HG02981 (cell line): ENCODE data around the gene OR6K6.
A peak's percentile ranks its signal among the peaks of the same experiment; 100 is the strongest.

Experiments used
- ATAC-seq: cut with Tn5 transposase; IDR thresholded peaks from one replicate; pipeline ENCODE4 v1.9.1; 2021; ENCODE audit warnings: mild to moderate bottlenecking, moderate library complexity; ENCODE audit not compliant: unreplicated experiment

Gene OR6K6, protein sequence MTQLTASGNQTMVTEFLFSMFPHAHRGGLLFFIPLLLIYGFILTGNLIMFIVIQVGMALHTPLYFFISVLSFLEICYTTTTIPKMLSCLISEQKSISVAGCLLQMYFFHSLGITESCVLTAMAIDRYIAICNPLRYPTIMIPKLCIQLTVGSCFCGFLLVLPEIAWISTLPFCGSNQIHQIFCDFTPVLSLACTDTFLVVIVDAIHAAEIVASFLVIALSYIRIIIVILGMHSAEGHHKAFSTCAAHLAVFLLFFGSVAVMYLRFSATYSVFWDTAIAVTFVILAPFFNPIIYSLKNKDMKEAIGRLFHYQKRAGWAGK

DNA sequence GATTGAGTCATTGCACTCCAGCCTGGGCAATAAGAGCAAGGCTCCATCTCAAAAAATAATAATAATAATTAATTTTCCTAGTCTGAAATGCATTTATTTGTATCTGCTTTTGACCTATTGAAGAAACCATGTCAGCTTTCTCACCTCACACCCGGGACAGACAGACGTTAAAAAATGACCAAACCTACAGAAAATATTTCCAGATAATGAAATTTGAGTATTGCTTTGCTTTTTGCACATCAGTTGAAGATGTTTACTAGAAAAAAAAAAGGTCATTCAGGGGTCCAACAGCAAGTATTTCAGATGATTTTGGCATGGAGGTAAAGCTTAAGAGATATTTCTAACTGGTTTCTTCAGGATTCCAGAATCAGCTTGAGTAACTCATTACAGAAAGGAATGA is at the start of gene OR6K6:
TSS of gene OR6K6 (plus strand) at position 301 of the 400 bp plus-strand sequence. CDS start 168 bp downstream, outside the sequence.
- ATAC-seq: no peak

DNA sequence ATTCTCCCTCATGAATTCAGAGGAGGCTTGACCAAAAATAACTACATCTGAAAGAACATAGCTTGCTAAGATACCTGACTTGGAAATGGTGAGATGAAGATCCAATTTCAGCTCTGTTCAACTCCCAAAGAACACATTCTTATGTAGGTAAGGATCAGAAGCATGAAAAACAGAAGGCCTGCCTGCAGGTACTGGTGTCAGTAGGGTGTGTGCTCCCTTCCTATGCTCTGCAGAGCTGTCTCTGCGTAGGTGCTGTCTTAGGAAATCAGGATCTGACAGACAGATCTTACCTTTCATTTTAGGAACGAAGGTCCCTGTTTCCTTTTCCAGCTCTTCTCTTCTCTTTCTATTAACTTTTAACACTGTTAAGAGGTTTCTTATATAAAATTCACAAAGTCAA is 48.4 kb upstream of the OR6K6 start:
- no peak for ATAC-seq

DNA sequence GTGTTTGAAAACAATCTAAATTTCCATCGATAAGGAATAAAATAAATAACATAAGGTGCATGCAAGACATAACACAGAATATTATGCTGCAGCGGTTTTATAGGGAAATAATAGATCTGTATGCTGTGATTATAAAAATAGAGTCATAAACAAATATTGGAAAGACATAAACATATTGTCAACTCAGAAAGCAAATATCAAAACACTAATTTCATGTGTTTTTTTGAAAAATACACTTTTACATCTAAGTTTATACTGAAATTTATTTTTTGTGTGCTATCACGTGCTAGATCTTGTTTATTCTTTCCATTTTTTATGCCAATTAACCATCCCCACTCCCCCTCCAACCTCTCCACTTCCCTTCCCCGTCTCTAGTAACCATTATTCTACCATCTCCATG is 43.4 kb upstream of the OR6K6 start:
- ATAC-seq: no peak

- ATAC-seq: no peak
Observed at GRCh38 chr1:158714754-158715153, 39.8 kb upstream of the OR6K6 start.

- no peak for ATAC-seq
Observed at GRCh38 chr1:158716335-158716734, 38.2 kb upstream of the OR6K6 start.

- no peak for ATAC-seq
Observed at GRCh38 chr1:158717344-158717743, 37.2 kb upstream of the OR6K6 start.

GRCh38 chr1:158719664-158720063 is 34.9 kb upstream of the OR6K6 start:
- ATAC-seq: no peak

DNA sequence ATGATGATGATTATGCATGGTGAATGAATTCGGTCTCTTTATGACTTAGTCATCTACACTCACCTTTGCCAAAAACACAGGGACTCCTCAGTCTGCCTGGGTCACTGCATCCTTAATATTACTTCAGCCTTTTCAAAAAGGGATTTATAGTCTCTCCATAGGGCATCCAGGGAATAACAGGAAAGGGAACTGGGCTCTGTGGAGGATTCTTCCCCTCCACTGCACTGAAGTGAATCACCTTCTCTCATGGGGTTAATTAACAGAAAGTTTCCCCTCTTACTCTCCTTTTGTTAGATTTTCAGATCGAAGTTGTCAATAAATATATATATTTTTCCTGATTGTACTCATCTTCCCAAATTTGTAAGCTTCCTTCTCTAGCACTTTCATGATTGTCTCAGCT is 33.9 kb upstream of the OR6K6 start, which contains the start of gene OR6K3:
TSS of gene OR6K3 (minus strand) at position 101 of the 400 bp plus-strand sequence. CDS start 2,605 bp downstream, outside the sequence.
- ATAC-seq: no peak

DNA sequence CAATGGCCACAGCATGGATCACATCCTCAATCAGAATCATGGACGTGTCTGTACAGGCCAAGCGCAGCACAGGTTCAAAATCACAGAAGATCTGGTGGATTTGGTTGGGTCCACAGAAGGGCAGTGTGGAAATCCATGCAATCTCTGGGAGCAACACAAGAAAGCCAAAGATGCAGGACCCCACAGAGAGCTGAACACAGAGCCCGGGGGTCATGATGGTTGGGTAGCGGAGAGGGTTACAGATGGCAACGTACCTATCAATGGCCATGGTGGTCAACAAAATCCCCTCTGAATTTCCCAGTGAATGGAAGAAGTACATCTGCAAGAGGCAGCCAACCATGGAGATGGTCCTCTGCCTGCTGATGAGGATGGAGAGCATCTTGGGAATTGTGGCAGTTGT is 30.1 kb upstream of the OR6K6 start:
- ATAC-seq: no peak

DNA sequence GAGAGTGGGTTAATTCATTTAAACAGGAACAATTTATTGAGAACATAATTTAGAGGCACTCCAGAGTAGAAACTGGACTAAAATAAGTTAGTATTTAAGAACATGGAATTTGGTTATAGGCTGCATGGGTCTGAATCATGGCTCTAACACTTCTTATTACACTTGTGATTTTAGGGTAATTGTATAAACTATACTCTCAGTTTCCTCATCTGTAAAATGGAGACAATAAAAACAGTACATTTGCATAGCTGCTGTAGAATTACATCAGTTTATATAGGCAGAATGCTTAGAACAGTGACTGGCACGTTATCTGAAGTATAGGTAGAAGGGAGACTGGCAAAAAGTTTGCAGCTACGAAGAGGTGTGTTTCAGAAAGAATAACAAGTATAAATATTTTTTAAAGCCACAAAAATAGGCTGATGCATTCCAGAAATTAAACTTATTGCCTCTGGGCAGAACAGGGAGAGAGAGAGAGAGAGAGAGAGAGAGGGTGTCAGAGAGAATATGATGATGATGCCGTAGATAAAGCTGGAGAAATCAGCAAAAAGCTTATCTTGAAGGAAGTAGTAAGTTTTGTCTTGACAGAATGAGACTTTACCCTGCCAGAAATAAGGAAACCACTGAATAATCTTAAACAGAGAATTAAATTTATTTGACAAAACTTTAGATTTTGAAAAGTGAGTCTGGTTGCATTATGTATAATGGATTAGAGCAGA is 25.9 kb upstream of the OR6K6 start:
- no peak for ATAC-seq

- no peak for ATAC-seq
Observed at GRCh38 chr1:158730453-158730852, 24.1 kb upstream of the OR6K6 start.

DNA sequence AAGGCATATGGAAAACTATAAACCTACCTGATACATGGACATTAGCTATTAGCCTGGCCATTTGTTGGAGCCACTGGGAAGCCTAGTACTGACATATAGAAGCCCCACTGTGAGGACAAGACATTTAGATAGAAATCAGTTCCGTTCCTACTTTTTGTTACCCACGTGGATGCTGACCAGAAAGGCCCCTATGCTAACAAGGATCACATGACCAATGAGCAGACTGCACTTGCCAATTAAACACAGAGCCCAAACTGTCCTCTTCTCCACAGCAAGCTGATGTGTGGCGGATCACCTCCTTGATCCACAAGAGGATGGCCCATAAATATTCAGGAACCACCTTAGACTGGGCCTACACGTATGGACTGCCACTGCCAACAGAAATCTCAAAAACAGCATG is 22.8 kb upstream of the OR6K6 start:
- no peak for ATAC-seq

GRCh38 chr1:158732524-158732923 is 22.0 kb upstream of the OR6K6 start:
- ATAC-seq: no peak

GRCh38 chr1:158735848-158736247 is 18.7 kb upstream of the OR6K6 start:
- no peak for ATAC-seq

GRCh38 chr1:158752155-158752712 is 2.3 kb upstream of the OR6K6 start:
- ATAC-seq: no peak

- no peak for ATAC-seq
Observed at GRCh38 chr1:158771950-158772866, 17.7 kb downstream of the OR6K6 start, which contains the start of gene OR6N1. TSS of gene OR6N1 (minus strand) at chr1:158772195. CDS start at chr1:158766682, 5,513 bp downstream.

GRCh38 chr1:158781104-158781503 is 26.6 kb downstream of the OR6K6 start, which contains the start of gene OR6N2:
TSS of gene OR6N2 (minus strand) at chr1:158781204. CDS start at chr1:158777635, 3,569 bp downstream.
- no peak for ATAC-seq

DNA sequence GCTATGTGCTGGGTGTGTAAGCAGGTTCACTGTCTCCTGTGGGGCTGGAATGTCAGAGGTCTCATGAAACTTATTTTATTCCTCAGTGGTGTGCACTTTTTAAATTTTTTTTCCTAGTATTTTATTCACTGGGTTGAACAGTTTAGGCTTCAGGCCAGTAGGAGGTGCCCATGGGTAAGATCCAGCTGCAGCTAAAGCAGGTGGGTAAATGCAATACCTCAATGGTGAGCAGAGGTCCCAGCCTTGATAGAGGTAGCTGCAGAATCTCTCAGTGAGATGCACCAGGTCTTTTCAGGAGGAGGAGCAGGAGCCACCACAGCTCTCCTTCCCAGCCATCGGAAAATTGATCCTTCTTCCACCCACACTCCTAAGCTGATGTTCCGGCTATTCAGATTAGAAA is 39.1 kb downstream of the OR6K6 start:
- peak; percentile 57 for ATAC-seq

DNA sequence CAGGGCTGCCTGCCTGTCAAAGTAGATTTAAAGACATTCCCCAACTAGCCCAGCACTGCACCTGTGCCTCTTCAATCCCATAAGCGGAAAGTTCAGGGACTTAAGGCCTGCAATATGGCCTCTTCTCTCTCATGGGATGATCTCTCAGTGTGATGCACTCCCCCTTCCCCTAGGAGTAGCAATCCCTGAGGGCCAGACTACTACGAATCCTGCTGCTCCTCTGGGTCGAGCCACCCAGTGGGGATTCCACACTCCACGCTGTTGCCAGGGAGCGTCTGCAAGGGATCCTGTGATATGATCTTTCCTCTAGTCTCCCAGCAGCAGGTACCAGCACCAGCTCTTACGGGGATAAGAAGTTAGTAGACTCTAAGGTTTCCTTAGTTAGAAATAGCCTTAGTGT is 39.7 kb downstream of the OR6K6 start:
- no peak for ATAC-seq

DNA sequence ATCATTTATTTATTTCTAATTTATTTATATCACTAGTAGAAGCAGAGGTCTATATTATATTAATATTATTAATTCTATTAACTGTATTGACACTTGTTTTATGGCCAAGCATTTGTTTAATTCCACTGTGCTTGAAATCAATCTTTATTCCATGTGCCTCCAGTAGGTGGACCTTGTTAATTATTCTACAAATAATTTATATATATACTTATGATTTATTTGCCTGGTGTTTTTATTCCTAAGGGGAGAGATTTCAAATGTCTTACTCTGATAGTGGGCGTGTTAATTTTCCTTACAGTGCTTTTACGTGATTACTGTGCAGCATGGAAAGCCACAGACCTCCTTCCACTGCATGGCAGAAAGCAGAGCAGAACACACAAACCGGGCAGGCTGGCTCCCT is 44.0 kb downstream of the OR6K6 start:
- ATAC-seq: no peak

DNA sequence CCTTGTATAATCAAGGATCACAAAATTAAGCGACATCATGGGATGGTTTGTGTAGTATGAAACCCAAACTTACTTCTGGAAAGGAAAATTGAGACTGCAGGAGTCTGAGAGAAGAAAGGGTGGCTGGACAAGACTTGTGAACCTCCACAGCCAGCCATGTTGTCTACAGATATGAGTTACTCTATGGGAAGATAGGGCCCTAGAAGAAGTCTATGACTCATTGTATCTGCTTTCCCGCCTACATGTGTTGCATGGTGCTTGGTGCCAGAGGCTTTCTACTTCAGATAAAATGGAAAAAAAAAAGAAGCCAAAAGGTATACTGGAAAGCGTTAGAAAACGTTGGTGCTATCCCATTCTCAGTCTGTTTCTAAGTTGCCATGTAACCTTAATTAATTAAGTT is 45.2 kb downstream of the OR6K6 start:
- no peak for ATAC-seq
